Adrenal gland (tissue), 5 donors: Measurements from ENCODE around the gene MEGF11.

Source experiments
- POLR2A ChIP-seq, 2 donors: fragments of 450-650 bp; IDR thresholded peaks; one replicate each; pipeline ENCODE4 v1.6.1; 2017; ENCODE audit warnings: antibody characterized with exemption in 2 of 2, mild to moderate bottlenecking in 2 of 2, moderate library complexity in 1 of 2
- TF ChIP-seq, protein P1 (sequence below), 6 experiments: fragments of 450-650 bp in 4 of 6; fragments of 200-600 bp in 2 of 6; sonication (generic) in 1 of 6; IDR thresholded peaks; 1 replicate in 5 of 6; 2 replicates in 1 of 6; pipeline versions ENCODE4 v1.5.1 to v1.8.0; 2016 to 2021; ENCODE audit warnings: antibody characterized with exemption in 6 of 6, mild to moderate bottlenecking in 2 of 6, moderate library complexity in 1 of 6
- donor health status: DM: no; HTN: no; CAD: no.

DNA sequence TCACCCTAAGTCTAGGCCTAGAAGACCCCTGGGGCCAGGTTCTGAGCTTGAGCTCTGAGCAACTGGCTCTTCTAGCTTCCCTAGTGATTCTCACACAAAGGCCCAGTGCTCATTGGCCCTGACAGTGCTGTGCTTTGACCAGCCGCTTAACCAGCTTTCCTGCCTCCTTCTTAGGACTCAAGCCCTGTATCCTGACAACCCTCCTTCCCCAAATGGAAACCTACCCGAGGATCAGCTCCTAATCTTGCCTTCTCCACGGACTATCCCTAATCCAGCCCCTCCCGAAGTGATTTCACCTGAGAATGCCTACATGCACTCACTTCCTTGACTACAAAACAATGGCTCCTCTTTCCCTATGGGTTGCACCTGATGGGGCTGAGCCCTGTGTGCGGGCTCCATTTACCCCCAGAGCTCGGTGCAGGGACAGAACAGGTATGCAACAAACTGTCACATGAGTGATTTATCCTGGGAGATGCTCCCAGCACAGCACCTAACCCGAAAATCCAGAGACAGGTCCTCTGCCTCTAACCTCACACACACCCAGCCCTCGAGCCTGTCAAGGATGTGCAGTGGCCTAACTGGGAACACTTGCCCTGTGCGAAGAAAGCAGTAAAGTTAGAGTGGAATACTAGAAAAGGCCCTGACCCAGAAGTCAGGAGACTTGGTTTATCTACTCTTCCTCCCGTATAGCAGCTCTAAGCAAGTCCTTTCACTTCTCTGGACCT lies 2.3 kb downstream of the MEGF11 start:
- TF ChIP-seq, protein P1, sequence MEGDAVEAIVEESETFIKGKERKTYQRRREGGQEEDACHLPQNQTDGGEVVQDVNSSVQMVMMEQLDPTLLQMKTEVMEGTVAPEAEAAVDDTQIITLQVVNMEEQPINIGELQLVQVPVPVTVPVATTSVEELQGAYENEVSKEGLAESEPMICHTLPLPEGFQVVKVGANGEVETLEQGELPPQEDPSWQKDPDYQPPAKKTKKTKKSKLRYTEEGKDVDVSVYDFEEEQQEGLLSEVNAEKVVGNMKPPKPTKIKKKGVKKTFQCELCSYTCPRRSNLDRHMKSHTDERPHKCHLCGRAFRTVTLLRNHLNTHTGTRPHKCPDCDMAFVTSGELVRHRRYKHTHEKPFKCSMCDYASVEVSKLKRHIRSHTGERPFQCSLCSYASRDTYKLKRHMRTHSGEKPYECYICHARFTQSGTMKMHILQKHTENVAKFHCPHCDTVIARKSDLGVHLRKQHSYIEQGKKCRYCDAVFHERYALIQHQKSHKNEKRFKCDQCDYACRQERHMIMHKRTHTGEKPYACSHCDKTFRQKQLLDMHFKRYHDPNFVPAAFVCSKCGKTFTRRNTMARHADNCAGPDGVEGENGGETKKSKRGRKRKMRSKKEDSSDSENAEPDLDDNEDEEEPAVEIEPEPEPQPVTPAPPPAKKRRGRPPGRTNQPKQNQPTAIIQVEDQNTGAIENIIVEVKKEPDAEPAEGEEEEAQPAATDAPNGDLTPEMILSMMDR (IDR thresholded peaks at IDR 0.05): no peak
- TF ChIP-seq POLR2A (IDR thresholded peaks at IDR 0.05): no peak
